HepG2 (cell line): ENCODE data around the gene CFAP221. TPM values are rescaled to one million over a fixed set of nuclear protein-coding genes. Genes with fewer than 3 reads are reported as not detected.

Experiments used
- ATAC-seq: fragments of 200-7000 bp; cut with Tn5 transposase; 3 replicates; pipeline ENCODE4 v1.9.1; 2020; ENCODE audit warnings: mild to moderate bottlenecking, moderate library complexity
- BruUV-seq: library from RNA; stranded (reverse); fragments of 400-500 nt; replicated peaks from 2 replicates; lab custom pipeline; 2021; lab: Mats Ljungman, UMichigan
- CTCF ChIA-PET: fragments of 300-600 bp; formaldehyde crosslinking; extraction: SDS; loops from one replicate; lab custom pipeline; 2021; ENCODE audit warnings: low total read pairs, inconsistent platforms, low intra/inter-chr PET ratio; lab: Yijun Ruan, JAX
- POLR2A ChIA-PET: fragments of 350-600 bp; sonication (Branson Sonifier 250); formaldehyde crosslinking; loops from one replicate; lab custom pipeline; 2020; ENCODE audit warnings: antibody characterized with exemption, inconsistent platforms; lab: Yijun Ruan, JAX
- DNase-seq: peaks from one replicate; pipeline ENCODE4 v3.0.0-alpha.2; 2015; ENCODE audit warnings: low spot score
- FAIRE-seq: peaks from 3 replicates; lab custom pipeline; 2011; peaks lifted over from hg19 to GRCh38; lab: Jason Lieb, UNC
- H2AFZ ChIP-seq: one replicate; pipeline ENCODE4 v1.6.1; 2011; ENCODE audit warnings: low read length, inconsistent platforms
- H3K27ac ChIP-seq: fragments of 300-600 bp; 3 replicates; pipeline ENCODE4 v1.8.0; 2011; ENCODE audit warnings: mixed run types, mild to moderate bottlenecking, mixed read lengths, low read length, inconsistent platforms; ENCODE audit not compliant: insufficient read depth; ENCODE audit errors: extremely low read length
- H3K27me3 ChIP-seq, 2 experiments: fragments of 200-600 bp in 1 of 2; 2 replicates in 1 of 2; 3 replicates in 1 of 2; pipeline versions ENCODE4 v1.6.0 to v1.8.0; 2011; ENCODE audit warnings: low read length in 2 of 2, mild to moderate bottlenecking in 2 of 2, moderate library complexity in 2 of 2, inconsistent platforms in 1 of 2; ENCODE audit not compliant: insufficient read depth in 2 of 2, control insufficient read depth in 1 of 2
- H3K36me3 ChIP-seq, 2 experiments: fragments of 200-600 bp in 1 of 2; replicated peaks in 1 of 2; 2 replicates in 1 of 2; 3 replicates in 1 of 2; pipeline versions ENCODE4 v1.5.1 to v1.8.0; 2011; ENCODE audit warnings: low read length in 2 of 2, inconsistent platforms in 1 of 2; ENCODE audit not compliant: insufficient read depth in 2 of 2, control insufficient read depth in 1 of 2
- H3K4me1 ChIP-seq: 2 replicates; pipeline ENCODE4 v1.5.1; 2012; ENCODE audit warnings: low read length, inconsistent platforms; ENCODE audit not compliant: insufficient read depth
- H3K4me2 ChIP-seq: 2 replicates; pipeline ENCODE4 v1.6.0; 2011; ENCODE audit warnings: low read depth, low read length, inconsistent platforms
- H3K4me3 ChIP-seq, 3 experiments: fragments of 200-600 bp in 1 of 3; sonication (generic), shearing (Covaris generic) in 1 of 3; replicated peaks in 1 of 3; 2 replicates each; pipeline ENCODE4 v1.5.1; 2011 to 2016; ENCODE audit warnings: low read length in 3 of 3, inconsistent platforms in 2 of 3, low read depth in 2 of 3, mild to moderate bottlenecking in 2 of 3, control low read depth in 1 of 3, mixed read lengths in 1 of 3; ENCODE audit not compliant: insufficient read depth in 1 of 3
- H3K79me2 ChIP-seq: one replicate; pipeline ENCODE4 v1.6.1; 2011; ENCODE audit warnings: low read length, inconsistent platforms; ENCODE audit not compliant: insufficient read depth
- H3K9ac ChIP-seq: 2 replicates; pipeline ENCODE4 v1.6.0; 2011; ENCODE audit warnings: mild to moderate bottlenecking, low read depth, low read length, inconsistent platforms; ENCODE audit not compliant: insufficient read depth
- H3K9me3 ChIP-seq: 2 replicates; pipeline ENCODE4 v1.5.1; 2012; ENCODE audit warnings: mild to moderate bottlenecking, low read length
- H4K20me1 ChIP-seq: 2 replicates; pipeline ENCODE4 v1.6.0; 2011; ENCODE audit warnings: inconsistent platforms, mild to moderate bottlenecking, low read length, moderate library complexity; ENCODE audit not compliant: insufficient read depth
- AGO2 ChIP-seq: fragments of 200-400 bp; formaldehyde crosslinking; optimal IDR thresholded peaks from 2 replicates; pipeline ENCODE3; 2017; ENCODE audit warnings: mild to moderate bottlenecking, low read depth, low read length, moderate library complexity
- ATF7 ChIP-seq, 2 experiments: fragments of 450-650 bp in 1 of 2; sonication (generic) in 1 of 2; formaldehyde crosslinking in 1 of 2; IDR thresholded peaks; 2 replicates each; pipeline versions ENCODE4 v1.4.0 to v1.6.1; 2016 to 2020; ENCODE audit warnings: antibody characterized with exemption in 1 of 2, mild to moderate bottlenecking in 1 of 2, missing genetic modification reagents in 1 of 2
- HNRNPL ChIP-seq: fragments of 200-400 bp; formaldehyde crosslinking; IDR thresholded peaks from 2 replicates; pipeline ENCODE4 v1.6.1; 2017; ENCODE audit warnings: mild to moderate bottlenecking, low read depth, low read length
- JUNB ChIP-seq: sonication (generic); formaldehyde crosslinking; IDR thresholded peaks from 2 replicates; pipeline ENCODE4 v1.8.0; 2022; ENCODE audit warnings: missing genetic modification reagents, mild to moderate bottlenecking, borderline replicate concordance
- KLF6 ChIP-seq: IDR thresholded peaks from 2 replicates; pipeline ENCODE4 v1.8.0; 2016; ENCODE audit warnings: missing biosample characterization, missing genetic modification reagents
- LCORL ChIP-seq, 2 experiments: fragments of 450-650 bp in 1 of 2; sonication (generic) in 1 of 2; formaldehyde crosslinking in 1 of 2; IDR thresholded peaks; 2 replicates each; pipeline versions ENCODE4 v1.5.0 to v1.6.1; 2017 to 2020; ENCODE audit warnings: antibody characterized with exemption in 1 of 2, missing genetic modification reagents in 1 of 2
- NBN ChIP-seq: fragments of 450-650 bp; conservative IDR thresholded peaks from 2 replicates; pipeline ENCODE4 v1.6.1; 2017
- NR1H2 ChIP-seq: sonication (generic); formaldehyde crosslinking; IDR thresholded peaks from 2 replicates; pipeline ENCODE4 v1.8.1; 2022; ENCODE audit warnings: low read depth, missing genetic modification reagents, borderline replicate concordance
- SOX5 ChIP-seq: IDR thresholded peaks from 2 replicates; pipeline ENCODE4 v1.6.1; 2016; ENCODE audit warnings: borderline replicate concordance
- TAF1 ChIP-seq: sonication (generic); formaldehyde crosslinking; IDR thresholded peaks from 2 replicates; pipeline ENCODE4 v1.4.0; 2020; ENCODE audit warnings: missing genetic modification reagents
- XRCC5 ChIP-seq: fragments of 200-400 bp; formaldehyde crosslinking; optimal IDR thresholded peaks from 2 replicates; pipeline ENCODE3; 2017; ENCODE audit warnings: mild to moderate bottlenecking, low read length
- ZMAT3 ChIP-seq: sonication (generic); formaldehyde crosslinking; conservative IDR thresholded peaks from 2 replicates; pipeline ENCODE4 v1.7.0; 2021; ENCODE audit warnings: missing genetic modification reagents
- ZNF792 ChIP-seq: IDR thresholded peaks from 2 replicates; pipeline ENCODE4 v1.6.1; 2016
- WGBS: methylation state at CpG from one replicate; pipeline ENCODE4 v1.1.6; 2017; ENCODE audit warnings: low lambda C conversion rate; 5-methylcytosine and 5-hydroxymethylcytosine counted together
- in situ Hi-C: cut with HindIII; loops from 2 replicates; pipeline ENCODE4 v1.10.0; 2017; ENCODE audit warnings: low pct_unique_long_range_greater_than_20kb; ENCODE audit not compliant: extremely low pct_ligation_motif_present
- intact Hi-C: fragments of 100-400 bp; cut with micrococcal nuclease; formaldehyde crosslinking; loops from one replicate; pipeline ENCODE4 v1.10.0; 2022; ENCODE audit not compliant: unreplicated experiment
- polyA plus RNA-seq, 8 experiments: library from polyadenylated mRNA; depleted of rRNA in 3 of 8; stranded (reverse) in 7 of 8; unstranded in 1 of 8; fragments of >200 nt; fragmentation: Illumina TruSeq in 4 of 8; extraction: Trizol in 4 of 8; gene quantifications; 2 replicates each; pipeline versions ENCODE4 v1.2.1 to v1.2.3, GENCODE V29; 2011 to 2016; ENCODE audit warnings: low read depth in 4 of 8, missing spikeins in 1 of 8, mixed read lengths in 1 of 8; ENCODE audit not compliant: insufficient read depth in 1 of 8
- total RNA-seq, 5 experiments: library from RNA; depleted of rRNA; stranded (reverse); fragments of >200 nt; fragmentation: Illumina TruSeq; extraction: Trizol; gene quantifications; 2 replicates each; pipeline ENCODE4 v1.2.3, GENCODE V29; 2016; ENCODE audit warnings: low read depth in 1 of 5
- TF ChIP-seq, protein P1 (sequence below): sonication (generic); formaldehyde crosslinking; conservative IDR thresholded peaks from 2 replicates; pipeline ENCODE4 v1.4.0; 2020; ENCODE audit warnings: missing genetic modification reagents
- TF ChIP-seq, protein P2 (sequence below): sonication (generic); formaldehyde crosslinking; IDR thresholded peaks from 2 replicates; pipeline ENCODE4 v1.5.0; 2020; ENCODE audit warnings: missing genetic modification reagents
- TF ChIP-seq, protein P3 (sequence below): sonication (generic); formaldehyde crosslinking; IDR thresholded peaks from 2 replicates; pipeline ENCODE4; 2020; ENCODE audit warnings: missing genetic modification reagents, mild to moderate bottlenecking, borderline replicate concordance
- TF ChIP-seq, protein P4 (sequence below): sonication (generic); IDR thresholded peaks from 2 replicates; pipeline ENCODE4 v1.6.1; 2016; ENCODE audit warnings: low read depth, borderline replicate concordance

Gene CFAP221
- total and polyA plus RNA-seq, 2 of the 13 experiments (the other 11 are each of a cell fraction or from before 2014, with no cell fraction given): not detected

GRCh38 chr2:119674711-119675500 lies 130.7 kb downstream of the CFAP221 start:
- H4K20me1 ChIP-seq: no peaks in the 10 kb centered on the region
- H3K27me3 ChIP-seq: peaks cover 3 to 15% of the 10 kb centered on the region in 2 experiments; a peak in 3 of 5 replicates
- H3K4me1 ChIP-seq: peaks cover 44% of the 10 kb centered on the region
- POLR2A ChIA-PET: no interaction called here
- ATAC-seq (peak; percentile 36), DNase-seq (no peak), FAIRE-seq (no peak)
- CTCF ChIA-PET: no interaction called here
- H3K4me2 ChIP-seq: peak overlapping the region; percentile 1; the same call in 1 of the 2 replicates
- no peak overlapping the region for H3K9ac ChIP-seq
- no peaks in the 10 kb centered on the region for H3K36me3 ChIP-seq
- no TSS peak for BruUV-seq
- no peak overlapping the region for H3K27ac ChIP-seq
- intact Hi-C loops (no loop called here), in situ Hi-C loops (no loop called here)
- no peak overlapping the region for H2AFZ ChIP-seq
- H3K9me3 ChIP-seq: no peaks in the 10 kb centered on the region
- peaks cover 9% of the 10 kb centered on the region for H3K79me2 ChIP-seq
- 5% methylated on average over 9 of the region's 10 CpGs for WGBS
- no peak overlapping the region; a peak in 1 of 6 replicates for H3K4me3 ChIP-seq
- TF ChIP-seq LCORL (IDR thresholded peaks at IDR 0.05) (no peak), LCORL (CRISPR knock-in tag; IDR thresholded peaks at IDR 0.05) (no peak), JUNB (CRISPR knock-in tag) (no peak), KLF6 (CRISPR knock-in tag) (no peak), ZNF792 (CRISPR knock-in tag) (no peak), SOX5 (no peak), TAF1 (CRISPR knock-in tag) (no peak), HNRNPL (0 out of 2 replicates have a peak, but pooled peaks have one; percentile 47), ZMAT3 (CRISPR knock-in tag) (no peak), NR1H2 (CRISPR knock-in tag) (no peak), XRCC5 (peak; percentile 18), ATF7 (IDR thresholded peaks at IDR 0.05) (no peak), ATF7 (CRISPR knock-in tag; IDR thresholded peaks at IDR 0.05) (no peak), NBN (no peak), AGO2 (no peak)
- TF ChIP-seq, protein P1, sequence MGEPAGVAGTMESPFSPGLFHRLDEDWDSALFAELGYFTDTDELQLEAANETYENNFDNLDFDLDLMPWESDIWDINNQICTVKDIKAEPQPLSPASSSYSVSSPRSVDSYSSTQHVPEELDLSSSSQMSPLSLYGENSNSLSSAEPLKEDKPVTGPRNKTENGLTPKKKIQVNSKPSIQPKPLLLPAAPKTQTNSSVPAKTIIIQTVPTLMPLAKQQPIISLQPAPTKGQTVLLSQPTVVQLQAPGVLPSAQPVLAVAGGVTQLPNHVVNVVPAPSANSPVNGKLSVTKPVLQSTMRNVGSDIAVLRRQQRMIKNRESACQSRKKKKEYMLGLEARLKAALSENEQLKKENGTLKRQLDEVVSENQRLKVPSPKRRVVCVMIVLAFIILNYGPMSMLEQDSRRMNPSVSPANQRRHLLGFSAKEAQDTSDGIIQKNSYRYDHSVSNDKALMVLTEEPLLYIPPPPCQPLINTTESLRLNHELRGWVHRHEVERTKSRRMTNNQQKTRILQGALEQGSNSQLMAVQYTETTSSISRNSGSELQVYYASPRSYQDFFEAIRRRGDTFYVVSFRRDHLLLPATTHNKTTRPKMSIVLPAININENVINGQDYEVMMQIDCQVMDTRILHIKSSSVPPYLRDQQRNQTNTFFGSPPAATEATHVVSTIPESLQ (CRISPR knock-in tag): no peak
- TF ChIP-seq, protein P2, sequence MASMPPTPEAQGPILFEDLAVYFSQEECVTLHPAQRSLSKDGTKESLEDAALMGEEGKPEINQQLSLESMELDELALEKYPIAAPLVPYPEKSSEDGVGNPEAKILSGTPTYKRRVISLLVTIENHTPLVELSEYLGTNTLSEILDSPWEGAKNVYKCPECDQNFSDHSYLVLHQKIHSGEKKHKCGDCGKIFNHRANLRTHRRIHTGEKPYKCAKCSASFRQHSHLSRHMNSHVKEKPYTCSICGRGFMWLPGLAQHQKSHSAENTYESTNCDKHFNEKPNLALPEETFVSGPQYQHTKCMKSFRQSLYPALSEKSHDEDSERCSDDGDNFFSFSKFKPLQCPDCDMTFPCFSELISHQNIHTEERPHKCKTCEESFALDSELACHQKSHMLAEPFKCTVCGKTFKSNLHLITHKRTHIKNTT (CRISPR knock-in tag): no peak
- TF ChIP-seq, protein P3, sequence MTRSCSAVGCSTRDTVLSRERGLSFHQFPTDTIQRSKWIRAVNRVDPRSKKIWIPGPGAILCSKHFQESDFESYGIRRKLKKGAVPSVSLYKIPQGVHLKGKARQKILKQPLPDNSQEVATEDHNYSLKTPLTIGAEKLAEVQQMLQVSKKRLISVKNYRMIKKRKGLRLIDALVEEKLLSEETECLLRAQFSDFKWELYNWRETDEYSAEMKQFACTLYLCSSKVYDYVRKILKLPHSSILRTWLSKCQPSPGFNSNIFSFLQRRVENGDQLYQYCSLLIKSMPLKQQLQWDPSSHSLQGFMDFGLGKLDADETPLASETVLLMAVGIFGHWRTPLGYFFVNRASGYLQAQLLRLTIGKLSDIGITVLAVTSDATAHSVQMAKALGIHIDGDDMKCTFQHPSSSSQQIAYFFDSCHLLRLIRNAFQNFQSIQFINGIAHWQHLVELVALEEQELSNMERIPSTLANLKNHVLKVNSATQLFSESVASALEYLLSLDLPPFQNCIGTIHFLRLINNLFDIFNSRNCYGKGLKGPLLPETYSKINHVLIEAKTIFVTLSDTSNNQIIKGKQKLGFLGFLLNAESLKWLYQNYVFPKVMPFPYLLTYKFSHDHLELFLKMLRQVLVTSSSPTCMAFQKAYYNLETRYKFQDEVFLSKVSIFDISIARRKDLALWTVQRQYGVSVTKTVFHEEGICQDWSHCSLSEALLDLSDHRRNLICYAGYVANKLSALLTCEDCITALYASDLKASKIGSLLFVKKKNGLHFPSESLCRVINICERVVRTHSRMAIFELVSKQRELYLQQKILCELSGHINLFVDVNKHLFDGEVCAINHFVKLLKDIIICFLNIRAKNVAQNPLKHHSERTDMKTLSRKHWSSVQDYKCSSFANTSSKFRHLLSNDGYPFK: 0 out of 2 replicates have a peak, but pooled peaks have one; percentile 15
- TF ChIP-seq, protein P4, sequence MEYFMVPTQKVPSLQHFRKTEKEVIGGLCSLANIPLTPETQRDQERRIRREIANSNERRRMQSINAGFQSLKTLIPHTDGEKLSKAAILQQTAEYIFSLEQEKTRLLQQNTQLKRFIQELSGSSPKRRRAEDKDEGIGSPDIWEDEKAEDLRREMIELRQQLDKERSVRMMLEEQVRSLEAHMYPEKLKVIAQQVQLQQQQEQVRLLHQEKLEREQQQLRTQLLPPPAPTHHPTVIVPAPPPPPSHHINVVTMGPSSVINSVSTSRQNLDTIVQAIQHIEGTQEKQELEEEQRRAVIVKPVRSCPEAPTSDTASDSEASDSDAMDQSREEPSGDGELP: peak; percentile 41; the same call in 1 of the 2 replicates
